ENCODE data around the gene CACHD1.

CACHD1 gene

GRCh38 chr1:64473367-64473766 is 3.4 kb downstream of the CACHD1 start:
- no peak for DNase-seq (ENCODE audit: low read depth)

- no peak for DNase-seq (ENCODE audit: low read depth)
Observed at GRCh38 chr1:64474133-64474532, 4.2 kb downstream of the CACHD1 start.

- no peak for DNase-seq (ENCODE audit: low read depth)
Observed at GRCh38 chr1:64474665-64475439, 4.9 kb downstream of the CACHD1 start.

- no peak for DNase-seq (ENCODE audit: low read depth)
Observed at GRCh38 chr1:64476251-64476952, 6.5 kb downstream of the CACHD1 start.

GRCh38 chr1:64478594-64479470 is 8.9 kb downstream of the CACHD1 start:
- no peak for DNase-seq (ENCODE audit: low read depth)

GRCh38 chr1:64479874-64480273 is 9.9 kb downstream of the CACHD1 start:
- no peak for DNase-seq (ENCODE audit: low read depth)

GRCh38 chr1:64480999-64481772 is 11.3 kb downstream of the CACHD1 start:
- DNase-seq (ENCODE audit: low read depth) = no peak

- no peak for DNase-seq (ENCODE audit: low read depth)
Observed at GRCh38 chr1:64482128-64482527, 12.2 kb downstream of the CACHD1 start.

- DNase-seq (ENCODE audit: low read depth) = no peak
Observed at GRCh38 chr1:64482720-64483119, 12.8 kb downstream of the CACHD1 start.

- DNase-seq (ENCODE audit: low read depth) = no peak
Observed at GRCh38 chr1:64483731-64484414, 13.9 kb downstream of the CACHD1 start.

GRCh38 chr1:64484651-64485050 is 14.7 kb downstream of the CACHD1 start:
- no peak for DNase-seq (ENCODE audit: low read depth)

- no peak for DNase-seq (ENCODE audit: low read depth)
Observed at GRCh38 chr1:64486193-64486592, 16.3 kb downstream of the CACHD1 start.

GRCh38 chr1:64487061-64487460 is 17.1 kb downstream of the CACHD1 start:
- DNase-seq (ENCODE audit: low read depth) = no peak

- no peak for DNase-seq (ENCODE audit: low read depth)
Observed at GRCh38 chr1:64488862-64489261, 18.9 kb downstream of the CACHD1 start.

GRCh38 chr1:64489707-64490106 is 19.8 kb downstream of the CACHD1 start:
- no peak for DNase-seq (ENCODE audit: low read depth)

GRCh38 chr1:64490213-64490818 is 20.4 kb downstream of the CACHD1 start:
- no peak for DNase-seq (ENCODE audit: low read depth)

GRCh38 chr1:64492424-64492823 is 22.5 kb downstream of the CACHD1 start:
- no peak for DNase-seq (ENCODE audit: low read depth)

GRCh38 chr1:64493831-64494230 is 23.9 kb downstream of the CACHD1 start:
- no peak for DNase-seq (ENCODE audit: low read depth)

GRCh38 chr1:64494659-64495058 is 24.7 kb downstream of the CACHD1 start:
- no peak for DNase-seq (ENCODE audit: low read depth)

GRCh38 chr1:64495878-64496277 is 25.9 kb downstream of the CACHD1 start:
- DNase-seq (ENCODE audit: low read depth) = no peak

GRCh38 chr1:64496606-64497005 is 26.7 kb downstream of the CACHD1 start:
- DNase-seq (ENCODE audit: low read depth) = no peak

Data from activated T-helper 1 cell treated with Interleukin-2 at 50 U/mL for 16 hours (primary cell).